H1 (cell line): Measurements from ENCODE around the gene MLN. TPM values are rescaled to one million over a fixed set of nuclear protein-coding genes. Genes with fewer than 3 reads are reported as not detected.

ENCODE experiments used
- CTCF ChIA-PET: fragments of 300-600 bp; sonication (Branson Sonifier 250); formaldehyde crosslinking; loops from one replicate; lab custom pipeline; 2021; ENCODE audit not compliant: partially characterized antibody; lab: Charles Lee
- POLR2A ChIA-PET: fragments of 300-600 bp; sonication (Branson Sonifier 250); formaldehyde crosslinking; loops from one replicate; lab custom pipeline; 2021; ENCODE audit warnings: inconsistent platforms; ENCODE audit not compliant: partially characterized antibody; lab: Charles Lee
- DNase-seq, 2 experiments: peaks; one replicate each; pipeline versions ENCODE4 v3.0.0 to v3.0.0-alpha.2; 2010 to 2022; ENCODE audit warnings: low spot score in 2 of 2, low read depth in 1 of 2, mixed read lengths in 1 of 2
- FAIRE-seq: peaks from 2 replicates; lab custom pipeline; 2011; peaks lifted over from hg19 to GRCh38; lab: Jason Lieb, UNC
- H2AFZ ChIP-seq: 2 replicates; pipeline ENCODE4 v1.8.1; 2012; ENCODE audit warnings: low read length, inconsistent platforms
- H2AK5ac ChIP-seq: 2 replicates; pipeline ENCODE4 v1.6.1; 2013; ENCODE audit warnings: low read depth, low read length
- H2BK120ac ChIP-seq: replicated peaks from 2 replicates; pipeline ENCODE3; 2013; ENCODE audit warnings: low read depth, low read length, inconsistent platforms
- H2BK12ac ChIP-seq: 2 replicates; pipeline ENCODE4 v1.6.1; 2013; ENCODE audit warnings: low read depth, low read length
- H2BK15ac ChIP-seq: 2 replicates; pipeline ENCODE4 v1.6.1; 2013; ENCODE audit warnings: low read length
- H2BK20ac ChIP-seq: 2 replicates; pipeline ENCODE4 v1.6.1; 2013; ENCODE audit warnings: low read length
- H2BK5ac ChIP-seq: 2 replicates; pipeline ENCODE4 v1.6.1; 2013; ENCODE audit warnings: low read depth, low read length
- H3K14ac ChIP-seq: 2 replicates; pipeline ENCODE4 v1.6.1; 2013; ENCODE audit warnings: inconsistent platforms; ENCODE audit not compliant: insufficient read length
- H3K18ac ChIP-seq: 2 replicates; pipeline ENCODE4 v1.6.1; 2013; ENCODE audit warnings: low read length; ENCODE audit errors: extremely low read depth
- H3K23ac ChIP-seq: 2 replicates; pipeline ENCODE4 v1.6.1; 2013; ENCODE audit warnings: inconsistent platforms; ENCODE audit not compliant: insufficient read length
- H3K23me2 ChIP-seq: 2 replicates; pipeline ENCODE4 v1.6.1; 2013; ENCODE audit warnings: low read depth, low read length
- H3K27ac ChIP-seq: 2 replicates; pipeline ENCODE4 v1.6.1; 2011; ENCODE audit warnings: low read depth, low read length, inconsistent platforms
- H3K27me3 ChIP-seq, 4 experiments: replicated peaks in 1 of 4; 1 replicate in 1 of 4; 2 replicates in 3 of 4; pipeline versions ENCODE4 v1.6.1 to v1.8.1; 2011 to 2013; ENCODE audit warnings: low read length in 3 of 4, mild to moderate bottlenecking in 3 of 4, inconsistent platforms in 2 of 4, mixed read lengths in 2 of 4, moderate library complexity in 1 of 4; ENCODE audit not compliant: control insufficient read depth in 3 of 4, insufficient read depth in 3 of 4; ENCODE audit errors: extremely low read depth in 1 of 4
- H3K36me3 ChIP-seq, 4 experiments: 2 replicates each; pipeline versions ENCODE4 v1.6.1 to v1.8.1; 2011 to 2013; ENCODE audit warnings: mild to moderate bottlenecking in 4 of 4, low read length in 3 of 4, moderate library complexity in 2 of 4, control low read depth in 1 of 4, inconsistent platforms in 1 of 4; ENCODE audit not compliant: insufficient read depth in 4 of 4, control insufficient read depth in 2 of 4
- H3K4ac ChIP-seq: replicated peaks from 2 replicates; pipeline ENCODE3; 2013; ENCODE audit warnings: low read length, low read depth, mixed read lengths, inconsistent platforms; ENCODE audit not compliant: insufficient read length
- H3K4me1 ChIP-seq, 4 experiments: replicated peaks in 1 of 4; 1 replicate in 1 of 4; 2 replicates in 3 of 4; pipeline versions ENCODE4 v1.6.1 to v1.8.1; 2011 to 2013; ENCODE audit warnings: low read length in 3 of 4, inconsistent platforms in 2 of 4, mixed read lengths in 1 of 4; ENCODE audit not compliant: insufficient read depth in 4 of 4, control insufficient read depth in 3 of 4
- H3K4me2 ChIP-seq, 2 experiments: 2 replicates each; pipeline versions ENCODE4 v1.6.1 to v1.8.1; 2011 to 2013; ENCODE audit warnings: low read depth in 2 of 2, low read length in 2 of 2, control low read depth in 1 of 2, inconsistent platforms in 1 of 2, mild to moderate bottlenecking in 1 of 2; ENCODE audit not compliant: insufficient read depth in 1 of 2
- H3K4me3 ChIP-seq, 4 experiments: fragments of 200-600, 300-600 bp in 1 of 4; sonication (generic), shearing (Covaris generic), sonication (Bioruptor Twin) in 1 of 4; 2 replicates each; pipeline versions ENCODE4 v1.5.1 to v1.8.1; 2011 to 2016; ENCODE audit warnings: low read length in 4 of 4, low read depth in 3 of 4, control low read depth in 2 of 4, inconsistent platforms in 2 of 4, mild to moderate bottlenecking in 2 of 4, mixed read lengths in 1 of 4, moderate library complexity in 1 of 4; ENCODE audit not compliant: insufficient read depth in 2 of 4; ENCODE audit errors: extremely low read depth in 1 of 4
- H3K56ac ChIP-seq: replicated peaks from 2 replicates; pipeline ENCODE3; 2013; ENCODE audit warnings: low read depth, mild to moderate bottlenecking, mixed read lengths, low read length, inconsistent platforms; ENCODE audit not compliant: insufficient read length
- H3K79me1 ChIP-seq: 2 replicates; pipeline ENCODE4 v1.6.1; 2013; ENCODE audit warnings: low read depth, low read length, control low read depth
- H3K79me2 ChIP-seq, 2 experiments: 2 replicates each; pipeline versions ENCODE4 v1.6.1 to v1.8.1; 2012 to 2013; ENCODE audit warnings: low read length in 2 of 2, mild to moderate bottlenecking in 2 of 2, inconsistent platforms in 1 of 2; ENCODE audit not compliant: insufficient read depth in 2 of 2, control insufficient read depth in 1 of 2
- H3K9ac ChIP-seq, 4 experiments: replicated peaks in 1 of 4; 1 replicate in 1 of 4; 2 replicates in 3 of 4; pipeline versions ENCODE4 v1.6.1 to v1.8.1; 2011 to 2013; ENCODE audit warnings: low read depth in 3 of 4, low read length in 3 of 4, control low read depth in 2 of 4, mild to moderate bottlenecking in 2 of 4, moderate library complexity in 2 of 4, inconsistent platforms in 1 of 4; ENCODE audit errors: extremely low read depth in 1 of 4
- H3K9me3 ChIP-seq, 2 experiments: 2 replicates each; pipeline versions ENCODE4 v1.6.1 to v1.8.1; 2012 to 2013; ENCODE audit warnings: mild to moderate bottlenecking in 2 of 2, moderate library complexity in 2 of 2, control low read depth in 1 of 2, inconsistent platforms in 1 of 2, low read depth in 1 of 2, low read length in 1 of 2, mixed read lengths in 1 of 2; ENCODE audit not compliant: insufficient read depth in 2 of 2
- H4K20me1 ChIP-seq, 2 experiments: replicated peaks in 1 of 2; 2 replicates each; pipeline versions ENCODE3 to v1.8.1; 2011 to 2013; ENCODE audit warnings: inconsistent platforms in 2 of 2, low read length in 2 of 2, mild to moderate bottlenecking in 1 of 2; ENCODE audit not compliant: insufficient read depth in 2 of 2, control insufficient read depth in 1 of 2
- H4K5ac ChIP-seq: 2 replicates; pipeline ENCODE4 v1.6.1; 2013; ENCODE audit warnings: low read length, low read depth, mixed read lengths, inconsistent platforms; ENCODE audit not compliant: insufficient read length
- H4K8ac ChIP-seq: 2 replicates; pipeline ENCODE4 v1.8.0; 2013; ENCODE audit warnings: mild to moderate bottlenecking, moderate library complexity, low read length, inconsistent platforms; ENCODE audit not compliant: insufficient read depth; ENCODE audit errors: extremely low read depth
- H4K91ac ChIP-seq: replicated peaks from 2 replicates; pipeline ENCODE3; 2013; ENCODE audit warnings: low read length, mixed read lengths, inconsistent platforms; ENCODE audit not compliant: insufficient read length
- SIN3A ChIP-seq, 2 experiments: IDR thresholded peaks in 1 of 2; conservative IDR thresholded peaks in 1 of 2; 2 replicates each; pipeline ENCODE4 v1.6.1; 2011 to 2012; ENCODE audit warnings: low read length in 2 of 2, improper control_type of control experiment in 1 of 2, low read depth in 1 of 2, mild to moderate bottlenecking in 1 of 2
- WGBS, 2 experiments: shearing (Covaris generic) in 1 of 2; methylation state at CpG; one replicate each; pipeline versions ENCODE4 v1.1.6 to v1.1.7; 2013 to 2015; ENCODE audit warnings: low lambda C conversion rate in 2 of 2, mixed read lengths in 2 of 2, inconsistent platforms in 1 of 2, low coverage in 1 of 2, missing lambda C conversion rate in 1 of 2; ENCODE audit not compliant: insufficient replicate concordance in 2 of 2, insufficient coverage in 1 of 2, insufficient read length in 1 of 2; ENCODE audit errors: extremely low coverage in 1 of 2, missing lambda C conversion rate in 1 of 2; 5-methylcytosine and 5-hydroxymethylcytosine counted together
- polyA plus RNA-seq, 7 experiments: library from polyadenylated mRNA; depleted of rRNA in 3 of 7; stranded (reverse) in 5 of 7; unstranded in 2 of 7; fragments of >200 nt in 5 of 7; fragments of 200-250 nt in 2 of 7; gene quantifications; 1 replicate in 5 of 7; 2 replicates in 1 of 7; 4 replicates in 1 of 7; pipeline versions ENCODE4 v1.2.1 to v1.2.3, GENCODE V29; 2011 to 2013; ENCODE audit warnings: missing spikeins in 2 of 7, mixed read lengths in 2 of 7
- total RNA-seq: library from RNA; stranded (reverse); fragmentation: NEBNext Ultra II Directional; extraction: Animal tissue kit (Norgen Biotek cat#: 25700); gene quantifications from 2 replicates; pipeline ENCODE4 v1.2.1, GENCODE V29; 2021
- TF ChIP-seq, protein P1 (sequence below): IDR thresholded peaks from 2 replicates; pipeline ENCODE4 v1.6.1; 2012; ENCODE audit warnings: inconsistent platforms

The MLN gene
- total and polyA plus RNA-seq, 2 of the 8 experiments (the other 6 are each of a cell fraction or from before 2014, with no cell fraction given): not detected

DNA sequence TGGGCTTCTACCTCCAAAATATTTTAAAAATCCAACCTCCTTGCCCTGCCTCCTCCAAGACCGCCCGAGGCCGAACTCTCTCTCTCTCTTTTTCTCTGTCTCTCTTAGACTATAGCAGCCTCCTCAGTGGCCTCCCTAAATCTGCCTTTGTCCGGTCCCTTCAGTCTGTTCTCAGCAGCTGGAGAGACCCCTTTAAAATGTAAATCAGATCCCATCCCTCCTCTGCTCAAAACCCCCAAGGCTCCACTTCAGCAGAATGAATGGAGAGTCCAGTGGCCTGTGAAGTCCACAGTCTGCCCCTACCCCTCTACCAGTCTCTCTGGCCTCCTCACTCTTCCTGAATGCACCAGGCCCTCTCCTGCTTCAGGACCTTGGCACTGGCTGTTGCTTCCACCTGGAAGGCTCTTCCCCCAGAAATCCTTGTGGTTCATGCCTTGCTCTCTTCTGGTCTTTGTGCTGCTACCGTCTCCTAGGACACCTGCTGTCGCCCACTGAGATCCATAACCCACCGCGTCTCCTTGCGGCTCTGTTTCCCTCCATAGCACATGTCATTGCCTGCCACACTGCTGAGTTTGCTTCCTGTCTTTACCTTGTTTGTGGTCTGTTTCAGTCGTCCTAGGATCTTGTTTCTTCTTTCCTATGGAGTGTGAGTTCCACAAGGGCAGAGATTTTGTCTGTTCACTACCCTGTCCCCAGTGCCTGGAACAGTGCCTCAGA lies 6.0 kb downstream of the MLN start:
- no peaks in the 10 kb centered on the region for H3K79me1 ChIP-seq
- peaks cover 2 to 28% (median 16%) of the 10 kb centered on the region in 4 experiments for H3K4me1 ChIP-seq
- peak overlapping the region; percentile 98; the same call in 1 of the 2 replicates for H2AK5ac ChIP-seq
- no peak overlapping the region for H2BK120ac ChIP-seq
- no peaks in the 10 kb centered on the region for H3K9me3 ChIP-seq
- no peak for DNase-seq
- H3K27me3 ChIP-seq: peaks cover 0 to 3% (median 1%) of the 10 kb centered on the region in 4 experiments; a peak in 2 of 7 replicates
- peak overlapping the region; percentile 73; the same call in 1 of the 2 replicates for H2BK5ac ChIP-seq
- TF ChIP-seq, protein P1, sequence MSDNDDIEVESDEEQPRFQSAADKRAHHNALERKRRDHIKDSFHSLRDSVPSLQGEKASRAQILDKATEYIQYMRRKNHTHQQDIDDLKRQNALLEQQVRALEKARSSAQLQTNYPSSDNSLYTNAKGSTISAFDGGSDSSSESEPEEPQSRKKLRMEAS: peak; percentile 34; the same call in 1 of the 2 replicates
- TF ChIP-seq SIN3A (conservative IDR thresholded peaks at IDR 0.05 in 1 of 2, IDR thresholded peaks at IDR 0.05 in 1 of 2; ENCODE audit: low read depth in 1 of 2, low read length in 2 of 2): no peak
- no peak overlapping the region for H3K9ac ChIP-seq
- no peak overlapping the region for H3K14ac ChIP-seq
- no peak overlapping the region for H3K23ac ChIP-seq
- no peaks in the 10 kb centered on the region for H4K20me1 ChIP-seq
- H3K4me2 ChIP-seq: no peak overlapping the region
- H3K23me2 ChIP-seq: no peaks in the 10 kb centered on the region
- H4K5ac ChIP-seq: no peak overlapping the region
- no peak overlapping the region for H2AFZ ChIP-seq
- no peak overlapping the region for H3K4ac ChIP-seq
- peak overlapping the region; percentile 97; the same call in 1 of the 2 replicates for H2BK15ac ChIP-seq
- H3K27ac ChIP-seq: no peak overlapping the region
- ChIA-PET CTCF (interaction anchor here (0.8 to 9.6 kb wide), 16 partner anchors 10 to 161 kb away, joined by 3 to 71 read pairs (median 4); no protein-coding TSS in a partner anchor), POLR2A (interaction anchor here (0.7 to 2.2 kb wide), 4 partner anchors 13 to 87 kb away, joined by 3 to 6 read pairs (median 4); no protein-coding TSS in a partner anchor)
- H3K56ac ChIP-seq: no peak overlapping the region
- H2BK12ac ChIP-seq: peak overlapping the region; percentile 90; the same call in 1 of the 2 replicates
- peak overlapping the region; percentile 44; the same call in 1 of the 2 replicates for H3K18ac ChIP-seq
- H3K36me3 ChIP-seq: no peaks in the 10 kb centered on the region
- FAIRE-seq: no peak
- H3K4me3 ChIP-seq: no peak overlapping the region
- H4K91ac ChIP-seq: peak overlapping the region; percentile 13
- peak overlapping the region; percentile 97 for H2BK20ac ChIP-seq
- no peak overlapping the region for H4K8ac ChIP-seq
- H3K79me2 ChIP-seq: no peaks in the 10 kb centered on the region
- WGBS, 2 experiments: 79% methylated on average over 10 of the region's 10 CpGs; no CpG with 5 or more reads in 1 of the 2 experiments
